B cell (primary cell): ENCODE results near the gene ABCA4.

Experiments used
- EZH2 ChIP-seq: IDR thresholded peaks from 2 replicates; pipeline ENCODE4 v1.6.1; 2012; ENCODE audit warnings: borderline replicate concordance, low read depth, mild to moderate bottlenecking, moderate library complexity, low read length; ENCODE audit not compliant: insufficient read depth, poor library complexity, severe bottlenecking
- TF ChIP-seq, protein P1 (sequence below): fragments of 200-600 bp; IDR thresholded peaks from one replicate; pipeline ENCODE4 v1.8.0; 2022; ENCODE audit warnings: antibody characterized with exemption, mild to moderate bottlenecking

DNA sequence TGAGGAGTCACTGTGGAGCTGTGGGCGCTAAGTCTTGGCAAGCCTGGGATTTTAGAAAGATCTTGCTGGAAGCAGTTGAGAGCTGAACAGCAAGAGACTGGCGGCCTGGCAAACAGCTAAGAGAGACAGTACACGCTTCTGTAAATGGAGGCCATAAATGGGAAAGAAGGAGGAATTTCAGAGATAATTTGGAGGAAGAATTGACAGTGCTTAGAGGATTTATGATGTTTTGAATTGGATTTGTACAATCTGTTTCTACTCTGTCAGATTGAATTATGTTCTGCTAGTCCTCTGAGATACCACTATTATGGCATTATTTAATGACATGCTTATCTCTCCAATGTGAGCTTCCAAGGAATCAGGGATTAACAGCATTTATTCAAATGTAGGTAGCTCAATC, 50.1 kb downstream of the ABCA4 start:
- TF ChIP-seq, protein P1, sequence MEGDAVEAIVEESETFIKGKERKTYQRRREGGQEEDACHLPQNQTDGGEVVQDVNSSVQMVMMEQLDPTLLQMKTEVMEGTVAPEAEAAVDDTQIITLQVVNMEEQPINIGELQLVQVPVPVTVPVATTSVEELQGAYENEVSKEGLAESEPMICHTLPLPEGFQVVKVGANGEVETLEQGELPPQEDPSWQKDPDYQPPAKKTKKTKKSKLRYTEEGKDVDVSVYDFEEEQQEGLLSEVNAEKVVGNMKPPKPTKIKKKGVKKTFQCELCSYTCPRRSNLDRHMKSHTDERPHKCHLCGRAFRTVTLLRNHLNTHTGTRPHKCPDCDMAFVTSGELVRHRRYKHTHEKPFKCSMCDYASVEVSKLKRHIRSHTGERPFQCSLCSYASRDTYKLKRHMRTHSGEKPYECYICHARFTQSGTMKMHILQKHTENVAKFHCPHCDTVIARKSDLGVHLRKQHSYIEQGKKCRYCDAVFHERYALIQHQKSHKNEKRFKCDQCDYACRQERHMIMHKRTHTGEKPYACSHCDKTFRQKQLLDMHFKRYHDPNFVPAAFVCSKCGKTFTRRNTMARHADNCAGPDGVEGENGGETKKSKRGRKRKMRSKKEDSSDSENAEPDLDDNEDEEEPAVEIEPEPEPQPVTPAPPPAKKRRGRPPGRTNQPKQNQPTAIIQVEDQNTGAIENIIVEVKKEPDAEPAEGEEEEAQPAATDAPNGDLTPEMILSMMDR, result no peak
- TF ChIP-seq EZH2, result no peak
